Gastrocnemius medialis (tissue), 4 donors: ENCODE measurements around the gene ELFN2.

Source experiments
- POLR2A ChIP-seq, 2 donors: fragments of 450-650 bp; IDR thresholded peaks; one replicate each; pipeline ENCODE4 v1.6.1; 2017; ENCODE audit warnings: antibody characterized with exemption in 2 of 2, mild to moderate bottlenecking in 2 of 2, moderate library complexity in 2 of 2
- TF ChIP-seq, protein P1 (sequence below), 5 experiments: fragments of 450-650 bp in 3 of 5; fragments of 200-600 bp in 2 of 5; sonication (generic) in 2 of 5; IDR thresholded peaks in 4 of 5; conservative IDR thresholded peaks in 1 of 5; 1 replicate in 4 of 5; 2 replicates in 1 of 5; pipeline ENCODE4 v1.5.1; 2016 to 2019; ENCODE audit warnings: antibody characterized with exemption in 5 of 5, mild to moderate bottlenecking in 3 of 5, moderate library complexity in 3 of 5

DNA sequence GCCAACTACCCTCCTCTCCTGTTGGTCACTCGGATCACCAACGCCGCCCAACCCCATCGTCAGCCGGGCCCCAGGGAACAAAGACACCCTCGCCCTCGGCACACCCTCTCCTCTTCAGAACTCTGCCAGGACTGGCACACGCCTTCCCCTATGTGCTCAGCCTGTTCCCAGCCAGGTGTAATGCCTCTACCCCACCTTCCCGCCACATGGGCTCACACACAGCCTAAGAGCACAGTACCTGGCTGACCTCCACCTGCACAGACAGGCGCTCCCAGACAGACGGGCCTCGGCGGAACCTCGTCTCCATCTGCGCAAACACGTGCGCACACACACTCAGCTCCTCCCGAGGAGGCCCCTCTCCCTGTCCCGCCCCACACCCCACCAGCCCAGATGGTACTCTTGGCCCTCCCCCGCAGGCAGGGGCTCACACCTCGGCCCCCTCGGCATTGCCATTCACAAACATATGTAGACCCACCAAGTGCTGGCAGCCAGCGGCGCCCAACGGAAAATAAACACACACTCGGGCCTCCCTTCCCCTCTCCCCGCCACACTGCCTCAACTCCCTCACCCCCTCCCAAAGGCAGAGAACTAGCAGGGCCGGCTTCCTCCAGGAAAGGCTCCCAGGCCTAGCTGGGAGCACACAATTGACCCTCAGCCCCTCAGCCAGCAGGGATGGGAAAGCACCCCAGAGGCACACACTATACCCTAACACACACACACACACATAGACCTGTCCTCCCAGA, 8.5 kb downstream of the ELFN2 start:
- no peak for TF ChIP-seq POLR2A (IDR thresholded peaks at IDR 0.05)
- TF ChIP-seq, protein P1, sequence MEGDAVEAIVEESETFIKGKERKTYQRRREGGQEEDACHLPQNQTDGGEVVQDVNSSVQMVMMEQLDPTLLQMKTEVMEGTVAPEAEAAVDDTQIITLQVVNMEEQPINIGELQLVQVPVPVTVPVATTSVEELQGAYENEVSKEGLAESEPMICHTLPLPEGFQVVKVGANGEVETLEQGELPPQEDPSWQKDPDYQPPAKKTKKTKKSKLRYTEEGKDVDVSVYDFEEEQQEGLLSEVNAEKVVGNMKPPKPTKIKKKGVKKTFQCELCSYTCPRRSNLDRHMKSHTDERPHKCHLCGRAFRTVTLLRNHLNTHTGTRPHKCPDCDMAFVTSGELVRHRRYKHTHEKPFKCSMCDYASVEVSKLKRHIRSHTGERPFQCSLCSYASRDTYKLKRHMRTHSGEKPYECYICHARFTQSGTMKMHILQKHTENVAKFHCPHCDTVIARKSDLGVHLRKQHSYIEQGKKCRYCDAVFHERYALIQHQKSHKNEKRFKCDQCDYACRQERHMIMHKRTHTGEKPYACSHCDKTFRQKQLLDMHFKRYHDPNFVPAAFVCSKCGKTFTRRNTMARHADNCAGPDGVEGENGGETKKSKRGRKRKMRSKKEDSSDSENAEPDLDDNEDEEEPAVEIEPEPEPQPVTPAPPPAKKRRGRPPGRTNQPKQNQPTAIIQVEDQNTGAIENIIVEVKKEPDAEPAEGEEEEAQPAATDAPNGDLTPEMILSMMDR (IDR thresholded peaks at IDR 0.05 in 4 of 5, conservative IDR thresholded peaks at IDR 0.05 in 1 of 5), result no peak
